ENCODE results near the gene OSBP2.
"Not testable (repeated sequence)": the region's sequence is repeated elsewhere in the genome, so short reads cannot be mapped to it uniquely, and the experiment has no call there.

OSBP2 gene

DNA sequence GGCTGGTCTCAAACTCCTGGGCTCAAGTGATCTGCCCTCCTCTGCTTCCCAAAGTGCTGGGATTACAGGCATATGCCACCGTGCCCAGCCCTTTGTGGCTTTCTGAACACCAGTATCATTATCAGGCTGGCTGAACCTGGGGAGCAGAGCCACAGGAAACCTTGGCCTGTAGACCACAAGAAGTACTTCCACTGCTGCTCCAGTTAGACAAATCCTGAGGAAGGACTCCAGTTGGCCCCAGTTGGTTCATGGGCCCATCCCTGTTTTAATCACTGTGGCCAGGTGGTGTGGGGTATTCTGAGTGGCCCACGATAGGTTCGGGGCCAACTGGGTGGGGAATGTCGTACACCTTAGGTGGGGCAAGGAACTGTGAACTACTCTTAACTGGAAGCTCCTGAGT lies 21.5 kb upstream of the OSBP2 start:
- Histone ChIP-seq H3K4me3 (ENCODE audit: low read length) (no peak overlapping the region), H3K27ac (ENCODE audit: low read depth, low read length) (no peak overlapping the region), H3K27me3 (ENCODE audit: control insufficient read depth, low read length) (peaks cover 19% of the 10 kb centered on the region), H3K4me1 (ENCODE audit: control insufficient read depth, low read length) (peaks cover 3% of the 10 kb centered on the region), H3F3A (ENCODE audit: control insufficient read depth, insufficient read depth) (no peaks in the 10 kb centered on the region), H3K36me3 (ENCODE audit: control insufficient read depth, low read length) (no peaks in the 10 kb centered on the region), H3K79me2 (ENCODE audit: control insufficient read depth, low read length) (no peaks in the 10 kb centered on the region), H3K9me2 (replicated peaks; ENCODE audit: control insufficient read depth, low read length) (no peaks in the 10 kb centered on the region), H3K9me3 (ENCODE audit: control insufficient read depth, insufficient read depth, low read length) (no peaks in the 10 kb centered on the region), H3K4me2 (ENCODE audit: low read length) (no peak overlapping the region), H4K20me1 (ENCODE audit: control insufficient read depth, insufficient read depth, low read depth, low read length) (no peaks in the 10 kb centered on the region)
- TF ChIP-seq, protein P1, sequence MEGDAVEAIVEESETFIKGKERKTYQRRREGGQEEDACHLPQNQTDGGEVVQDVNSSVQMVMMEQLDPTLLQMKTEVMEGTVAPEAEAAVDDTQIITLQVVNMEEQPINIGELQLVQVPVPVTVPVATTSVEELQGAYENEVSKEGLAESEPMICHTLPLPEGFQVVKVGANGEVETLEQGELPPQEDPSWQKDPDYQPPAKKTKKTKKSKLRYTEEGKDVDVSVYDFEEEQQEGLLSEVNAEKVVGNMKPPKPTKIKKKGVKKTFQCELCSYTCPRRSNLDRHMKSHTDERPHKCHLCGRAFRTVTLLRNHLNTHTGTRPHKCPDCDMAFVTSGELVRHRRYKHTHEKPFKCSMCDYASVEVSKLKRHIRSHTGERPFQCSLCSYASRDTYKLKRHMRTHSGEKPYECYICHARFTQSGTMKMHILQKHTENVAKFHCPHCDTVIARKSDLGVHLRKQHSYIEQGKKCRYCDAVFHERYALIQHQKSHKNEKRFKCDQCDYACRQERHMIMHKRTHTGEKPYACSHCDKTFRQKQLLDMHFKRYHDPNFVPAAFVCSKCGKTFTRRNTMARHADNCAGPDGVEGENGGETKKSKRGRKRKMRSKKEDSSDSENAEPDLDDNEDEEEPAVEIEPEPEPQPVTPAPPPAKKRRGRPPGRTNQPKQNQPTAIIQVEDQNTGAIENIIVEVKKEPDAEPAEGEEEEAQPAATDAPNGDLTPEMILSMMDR (IDR thresholded peaks at IDR 0.05; ENCODE audit: low read depth, low read length, poor library complexity, severe bottlenecking) = no peak
- TF ChIP-seq EZH2phosphoT487 (IDR thresholded peaks at IDR 0.05; ENCODE audit: borderline replicate concordance, low read length) = no peak

GRCh38 chr22:30674482-30674881 lies 20.2 kb upstream of the OSBP2 start:
- H3K4me3 ChIP-seq (ENCODE audit: low read length) = no peak overlapping the region
- peaks cover 15% of the 10 kb centered on the region; the same call in 1 of the 2 replicates for H3K27me3 ChIP-seq (ENCODE audit: control insufficient read depth, low read length)
- no peak overlapping the region for H3K4me2 ChIP-seq (ENCODE audit: low read length)
- no peaks in the 10 kb centered on the region for H3K9me3 ChIP-seq (ENCODE audit: control insufficient read depth, insufficient read depth, low read length)
- H3K27ac ChIP-seq (ENCODE audit: low read depth, low read length) = no peak overlapping the region
- no peaks in the 10 kb centered on the region for H3K9me2 ChIP-seq (replicated peaks; ENCODE audit: control insufficient read depth, low read length)
- no peaks in the 10 kb centered on the region for H4K20me1 ChIP-seq (ENCODE audit: control insufficient read depth, insufficient read depth, low read depth, low read length)
- no peaks in the 10 kb centered on the region for H3F3A ChIP-seq (ENCODE audit: control insufficient read depth, insufficient read depth)
- H3K79me2 ChIP-seq (ENCODE audit: control insufficient read depth, low read length) = no peaks in the 10 kb centered on the region
- H3K36me3 ChIP-seq (ENCODE audit: control insufficient read depth, low read length) = no peaks in the 10 kb centered on the region
- H3K4me1 ChIP-seq (ENCODE audit: control insufficient read depth, low read length) = no peaks in the 10 kb centered on the region
- TF ChIP-seq, protein P1 (IDR thresholded peaks at IDR 0.05; ENCODE audit: low read depth, low read length, poor library complexity, severe bottlenecking) = no peak
- TF ChIP-seq EZH2phosphoT487 (IDR thresholded peaks at IDR 0.05; ENCODE audit: borderline replicate concordance, low read length) = no peak

- peaks cover 13% of the 10 kb centered on the region; the same call in 1 of the 2 replicates for H3K27me3 ChIP-seq (ENCODE audit: control insufficient read depth, low read length)
- H3K4me2 ChIP-seq (ENCODE audit: low read length) = no peak overlapping the region
- no peak overlapping the region for H3K4me3 ChIP-seq (ENCODE audit: low read length)
- TF ChIP-seq, protein P1 (IDR thresholded peaks at IDR 0.05; ENCODE audit: low read depth, low read length, poor library complexity, severe bottlenecking) = no peak
- no peak for TF ChIP-seq EZH2phosphoT487 (IDR thresholded peaks at IDR 0.05; ENCODE audit: borderline replicate concordance, low read length)
- H3K9me3 ChIP-seq (ENCODE audit: control insufficient read depth, insufficient read depth, low read length) = no peaks in the 10 kb centered on the region
- no peaks in the 10 kb centered on the region for H3K4me1 ChIP-seq (ENCODE audit: control insufficient read depth, low read length)
- H4K20me1 ChIP-seq (ENCODE audit: control insufficient read depth, insufficient read depth, low read depth, low read length) = no peaks in the 10 kb centered on the region
- H3K36me3 ChIP-seq (ENCODE audit: control insufficient read depth, low read length) = no peaks in the 10 kb centered on the region
- H3K79me2 ChIP-seq (ENCODE audit: control insufficient read depth, low read length) = no peaks in the 10 kb centered on the region
- H3K27ac ChIP-seq (ENCODE audit: low read depth, low read length) = no peak overlapping the region
- no peaks in the 10 kb centered on the region for H3K9me2 ChIP-seq (replicated peaks; ENCODE audit: control insufficient read depth, low read length)
- no peaks in the 10 kb centered on the region for H3F3A ChIP-seq (ENCODE audit: control insufficient read depth, insufficient read depth)
Measured at GRCh38 chr22:30675436-30675835, 19.2 kb upstream of the OSBP2 start.

DNA sequence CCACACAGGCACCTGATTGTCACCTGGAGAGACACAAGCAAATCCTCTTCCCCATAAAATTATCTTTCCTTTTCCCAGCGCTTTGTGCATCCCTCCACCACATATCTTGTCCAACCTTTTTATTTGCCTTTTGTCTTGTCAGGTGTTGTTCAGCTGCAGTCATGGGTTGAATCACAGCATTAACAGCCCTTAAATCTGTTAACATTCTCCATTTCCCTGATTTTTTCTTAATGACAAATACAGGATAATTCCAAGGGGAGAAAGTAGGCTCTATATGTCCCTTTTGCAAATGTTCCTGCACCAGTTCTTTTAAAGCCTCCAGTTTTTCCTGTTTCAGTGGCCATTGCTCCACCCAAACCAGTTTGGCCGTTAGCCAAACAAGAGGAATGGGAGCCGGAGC lies 18.1 kb upstream of the OSBP2 start:
- H3K27me3 ChIP-seq (ENCODE audit: control insufficient read depth, low read length) = peaks cover 11% of the 10 kb centered on the region; the same call in 1 of the 2 replicates
- H3K79me2 ChIP-seq (ENCODE audit: control insufficient read depth, low read length); H3K4me3 ChIP-seq (ENCODE audit: low read length); H3K4me2 ChIP-seq (ENCODE audit: low read length); H3K4me1 ChIP-seq (ENCODE audit: control insufficient read depth, low read length); H3K9me2 ChIP-seq (replicated peaks; ENCODE audit: control insufficient read depth, low read length); H3K27ac ChIP-seq (ENCODE audit: low read depth, low read length); H3K9me3 ChIP-seq (ENCODE audit: control insufficient read depth, insufficient read depth, low read length); H3K36me3 ChIP-seq (ENCODE audit: control insufficient read depth, low read length); H4K20me1 ChIP-seq (ENCODE audit: control insufficient read depth, insufficient read depth, low read depth, low read length); H3F3A ChIP-seq (ENCODE audit: control insufficient read depth, insufficient read depth): not testable (repeated sequence)

DNA sequence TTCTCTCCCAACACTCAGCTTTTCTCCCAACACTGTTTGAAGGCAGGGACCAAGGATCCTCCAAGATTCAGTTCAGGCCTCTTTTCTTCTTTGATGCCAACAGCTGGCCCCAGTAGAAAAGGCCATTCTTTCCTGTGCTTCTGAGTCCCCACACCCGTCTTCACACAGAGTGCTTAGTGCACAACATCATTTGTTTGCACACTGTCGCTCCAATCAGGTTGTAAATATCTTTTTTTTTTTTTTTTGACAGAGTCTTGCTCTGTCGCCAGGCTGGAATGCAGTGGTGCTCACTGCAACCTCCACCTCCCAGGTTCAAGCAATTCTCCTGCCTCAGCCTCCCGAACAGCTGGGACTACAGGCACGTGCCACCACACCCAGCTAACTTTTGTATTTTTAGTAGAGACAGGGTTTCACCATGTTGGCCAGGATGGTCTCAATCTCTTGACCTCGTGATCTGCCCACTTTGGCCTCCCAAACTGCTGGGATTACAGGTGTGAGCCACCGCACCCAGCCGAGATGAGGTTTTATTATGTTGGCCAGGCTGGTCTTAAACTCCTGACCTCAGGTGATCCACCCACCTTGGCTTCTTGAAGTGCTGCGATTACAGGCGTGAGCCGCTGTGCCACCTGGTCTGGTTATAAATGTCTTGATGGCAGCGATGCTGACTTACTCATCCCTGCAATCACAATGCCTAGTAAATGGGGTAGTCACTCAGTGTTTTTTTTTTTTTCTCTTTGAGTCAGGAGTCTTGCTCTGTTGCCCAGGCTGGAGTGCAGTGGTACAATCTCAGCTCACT lies 14.6 kb upstream of the OSBP2 start:
- H3K9me2 ChIP-seq (replicated peaks; ENCODE audit: control insufficient read depth, low read length); H3K4me3 ChIP-seq (ENCODE audit: low read length); H3K36me3 ChIP-seq (ENCODE audit: control insufficient read depth, low read length); H3K27ac ChIP-seq (ENCODE audit: low read depth, low read length); H3K79me2 ChIP-seq (ENCODE audit: control insufficient read depth, low read length); H4K20me1 ChIP-seq (ENCODE audit: control insufficient read depth, insufficient read depth, low read depth, low read length); H3K9me3 ChIP-seq (ENCODE audit: control insufficient read depth, insufficient read depth, low read length); H3K4me2 ChIP-seq (ENCODE audit: low read length); H3F3A ChIP-seq (ENCODE audit: control insufficient read depth, insufficient read depth); H3K4me1 ChIP-seq (ENCODE audit: control insufficient read depth, low read length): not testable (repeated sequence)
- peaks cover 11% of the 10 kb centered on the region; the same call in 1 of the 2 replicates for H3K27me3 ChIP-seq (ENCODE audit: control insufficient read depth, low read length)
